Measurements from ENCODE around the gene ZNF784.
"Not testable (repeated sequence)": the region's sequence is repeated elsewhere in the genome, so short reads cannot be mapped to it uniquely, and the experiment has no call there.

Gene ZNF784

DNA sequence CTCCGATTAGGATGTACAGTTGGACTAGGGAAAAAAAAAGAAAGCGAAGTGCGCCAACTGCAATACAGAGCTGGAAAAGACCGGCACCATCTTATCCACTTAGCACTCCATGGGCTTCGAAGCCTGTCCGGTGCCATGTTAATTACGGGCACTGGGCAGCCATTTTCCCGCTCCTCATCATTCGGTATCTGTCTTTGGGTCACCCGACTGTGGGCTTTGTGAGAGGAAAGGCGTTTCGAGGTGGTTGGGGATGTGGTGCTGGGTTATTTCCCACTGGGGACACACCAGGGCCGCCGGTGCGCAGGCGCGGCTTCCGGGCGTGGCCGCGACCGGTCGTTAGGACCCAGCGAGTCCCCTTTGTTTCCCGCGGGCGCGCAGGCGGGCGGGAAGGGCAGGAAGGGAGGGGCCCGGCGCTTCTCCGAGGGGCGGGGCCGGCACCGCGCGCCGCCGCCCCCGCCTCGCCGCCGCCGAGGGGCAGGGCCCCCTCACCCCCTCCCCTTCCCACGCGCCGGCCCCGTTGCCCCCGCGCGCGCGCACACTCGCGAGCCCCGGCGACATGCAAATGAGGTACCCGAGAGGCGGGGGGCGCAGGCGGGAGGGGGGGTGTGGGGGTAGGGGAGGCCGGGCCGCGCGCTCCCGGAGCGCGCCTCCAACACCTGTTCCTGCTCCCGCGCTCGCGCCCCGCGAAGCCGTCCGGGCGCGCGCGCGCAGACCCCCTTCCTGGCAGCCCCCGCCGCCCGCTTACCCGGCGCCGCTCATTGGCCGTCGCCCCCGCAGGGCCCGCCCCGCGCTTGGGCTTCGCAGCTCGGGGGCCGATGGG is 24.3 kb downstream of the ZNF784 start, which contains the start of gene ZNF524:
ZNF524 (plus strand) TSS at position 447 of the 820 bp plus-strand sequence. CDS start 1,825 bp downstream, outside the sequence.
- peak; percentile 98 for DNase-seq

DNA sequence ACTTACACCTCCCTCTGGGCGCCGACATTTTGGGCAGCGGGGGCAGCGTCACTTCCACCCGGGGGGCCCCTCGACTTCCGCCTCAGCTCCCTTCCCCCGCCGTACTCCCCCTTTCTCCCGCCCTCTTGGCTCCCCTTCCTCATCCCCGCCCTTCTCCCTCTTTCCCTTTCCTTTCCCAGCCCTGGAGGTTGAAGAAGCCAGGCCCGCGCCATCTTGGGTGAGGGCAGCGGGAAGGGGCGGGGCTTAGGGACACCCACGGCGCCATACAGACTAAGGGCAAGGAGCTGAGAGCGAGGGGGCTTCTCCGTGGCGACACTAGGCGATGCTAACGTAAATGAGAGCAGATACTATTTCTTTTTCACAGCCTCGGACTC is 24.9 kb downstream of the ZNF784 start, which contains the start of gene FIZ1:
FIZ1 (minus strand) TSS at position 50 of the 374 bp plus-strand sequence. CDS start 1,652 bp downstream, outside the sequence.
- DNase-seq, result peak; percentile 99

DNA sequence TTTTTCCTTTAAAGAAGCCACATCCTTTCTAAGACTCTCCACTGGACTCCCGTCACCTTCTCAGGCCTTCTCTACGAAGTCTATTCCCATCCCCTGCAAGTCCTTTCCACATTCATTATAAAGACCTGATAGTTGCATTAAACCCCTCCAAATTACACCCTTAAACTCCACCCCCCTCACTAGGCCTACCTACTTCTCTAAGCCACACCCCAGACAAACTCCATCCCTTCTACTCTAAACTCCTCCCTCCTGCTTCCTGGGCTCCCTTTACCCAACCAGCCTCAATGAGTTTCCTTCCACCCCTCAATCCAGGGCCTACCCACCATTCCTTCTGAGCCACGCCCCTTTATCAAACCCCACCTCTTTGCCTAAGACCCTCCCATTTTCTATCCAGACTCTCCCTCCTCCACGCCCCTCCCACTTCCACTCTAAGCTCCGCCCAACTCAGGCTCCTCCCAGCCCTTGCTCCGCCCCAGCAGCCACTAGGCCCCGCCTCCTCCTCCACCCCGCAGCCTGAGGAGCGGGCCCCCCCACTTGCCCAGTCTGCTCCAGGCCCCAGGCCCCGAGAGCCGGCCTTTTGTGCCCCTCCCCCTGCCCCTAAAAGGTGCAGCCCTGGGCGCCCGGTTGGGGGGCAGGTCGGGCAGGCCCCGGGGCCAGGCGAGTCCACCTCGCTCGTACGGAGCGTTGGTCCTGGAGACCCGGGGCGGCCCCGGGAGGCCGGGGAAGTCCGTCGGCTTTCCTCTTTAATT is 25.5 kb downstream of the ZNF784 start:
- DNase-seq, result peak; percentile 98

DNA sequence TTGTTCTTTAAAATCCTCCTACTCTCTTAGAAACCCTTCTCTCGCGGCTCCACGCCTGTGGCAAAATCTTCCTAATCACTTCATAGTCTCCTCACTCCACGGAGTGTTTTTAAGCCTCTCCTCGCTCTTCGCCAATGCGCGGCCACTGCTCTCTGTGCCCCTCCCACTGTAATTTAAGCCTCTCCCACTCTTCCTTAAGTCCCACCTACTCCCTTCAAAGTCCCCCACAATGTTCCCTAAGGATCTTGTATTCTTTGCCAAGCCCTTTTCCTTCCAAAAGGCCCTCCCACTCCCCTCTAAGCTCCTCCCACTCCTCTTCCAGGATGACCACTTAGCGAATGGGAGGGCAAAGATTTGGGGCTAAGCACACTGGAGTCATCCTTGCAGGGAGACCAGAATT is 26.3 kb downstream of the ZNF784 start:
- no peak for DNase-seq

DNA sequence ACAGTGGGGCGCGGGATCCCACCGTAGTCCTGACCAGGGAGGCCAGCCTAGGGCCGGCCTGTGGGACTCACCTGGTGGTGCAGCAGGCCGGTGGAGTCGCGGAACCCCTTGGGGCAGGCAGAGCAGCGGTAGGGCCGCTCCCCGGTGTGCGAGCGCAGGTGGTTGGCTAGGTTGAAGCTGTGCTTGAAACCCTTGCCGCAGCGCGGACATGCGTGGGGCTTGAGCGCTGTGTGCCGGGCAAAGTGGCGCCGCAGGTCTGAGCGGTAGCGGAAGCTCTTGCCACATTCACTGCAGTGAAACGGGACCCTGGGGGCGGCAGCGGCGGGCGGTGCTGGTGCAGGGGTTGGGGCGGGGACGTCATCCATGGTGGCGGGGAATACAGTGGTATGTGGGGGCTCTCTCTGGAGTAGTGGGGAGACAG is 26.9 kb downstream of the ZNF784 start:
- DNase-seq, result no peak

DNA sequence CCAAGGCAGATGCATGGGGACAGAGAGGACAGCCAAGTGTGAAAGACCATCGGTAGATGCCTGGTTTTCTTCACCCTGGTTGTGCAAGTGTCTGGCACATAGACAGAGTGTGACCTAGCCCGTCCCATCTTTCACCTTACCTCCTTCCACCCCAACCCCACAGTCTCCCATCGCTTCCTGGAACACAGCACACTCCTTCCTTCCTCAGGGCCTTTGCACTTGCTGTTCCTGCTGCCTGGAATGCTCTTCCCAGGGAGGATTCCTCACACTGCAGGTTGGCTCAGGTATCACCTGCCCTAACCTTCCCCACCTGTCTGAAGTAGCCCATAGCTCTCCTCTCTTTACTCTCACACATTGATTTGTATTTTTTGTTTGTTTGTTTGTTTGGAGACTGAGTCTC is 28.1 kb downstream of the ZNF784 start:
- DNase-seq, result no peak

DNA sequence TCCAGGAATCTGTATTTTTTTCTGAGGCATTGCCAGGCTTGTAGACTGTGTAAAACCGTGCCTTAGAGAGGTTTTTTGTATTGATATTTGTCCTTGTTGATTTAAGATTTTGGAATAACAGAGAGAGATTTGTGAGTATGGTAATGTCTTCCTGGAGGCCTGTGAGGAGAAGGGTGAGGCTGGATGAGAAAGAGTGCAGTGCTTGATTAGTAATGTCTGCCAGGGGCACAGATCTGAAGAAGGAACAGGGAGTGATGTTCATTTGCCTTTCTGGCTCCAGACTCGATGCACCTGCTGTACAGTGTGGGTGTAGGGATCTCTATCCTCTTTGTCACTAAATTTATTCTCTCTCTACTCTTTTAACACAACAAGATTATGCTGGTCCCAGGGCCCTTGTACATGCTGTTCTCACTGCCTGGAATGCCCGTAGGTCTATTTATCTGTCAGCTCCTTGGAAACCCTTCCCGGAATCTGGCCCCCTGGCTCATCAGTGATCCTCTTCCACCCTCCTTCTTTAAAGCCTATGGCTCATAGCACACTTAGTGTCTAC is 29.3 kb downstream of the ZNF784 start:
- DNase-seq, result no peak

DNA sequence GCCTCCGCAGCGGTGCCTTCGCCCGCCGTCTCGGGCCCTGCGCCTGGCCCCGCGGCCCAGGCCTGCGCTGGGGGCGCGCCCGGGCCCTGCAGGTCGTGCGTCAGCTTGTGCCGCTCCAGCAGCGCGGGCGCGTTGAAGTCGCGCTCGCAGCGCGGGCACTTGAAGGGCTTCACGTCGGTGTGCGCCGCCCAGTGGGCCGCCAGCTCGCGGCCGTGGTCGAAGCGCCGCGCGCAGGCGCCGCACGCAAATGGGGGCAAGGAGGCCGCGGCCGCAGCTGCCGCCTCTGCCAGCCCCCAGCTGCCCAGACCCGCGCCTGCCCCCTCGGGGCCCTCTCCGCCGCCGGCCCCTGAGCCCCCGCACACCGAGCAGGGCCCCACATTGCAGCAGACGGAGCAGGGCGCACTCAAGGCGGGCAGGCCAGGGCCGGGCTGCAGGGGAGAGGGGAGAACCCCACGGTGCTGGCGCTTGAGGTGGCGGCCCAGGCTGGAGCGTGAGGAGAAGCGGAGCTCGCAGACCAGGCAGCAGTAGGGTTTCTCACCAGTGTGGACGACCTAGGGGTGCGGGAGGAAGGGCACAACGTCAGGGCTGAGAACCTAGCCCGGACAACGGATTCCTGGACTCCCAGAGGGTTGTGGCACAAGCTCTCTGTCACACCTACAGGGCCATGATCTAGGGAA is 31.1 kb downstream of the ZNF784 start:
- DNase-seq, result no peak

DNA sequence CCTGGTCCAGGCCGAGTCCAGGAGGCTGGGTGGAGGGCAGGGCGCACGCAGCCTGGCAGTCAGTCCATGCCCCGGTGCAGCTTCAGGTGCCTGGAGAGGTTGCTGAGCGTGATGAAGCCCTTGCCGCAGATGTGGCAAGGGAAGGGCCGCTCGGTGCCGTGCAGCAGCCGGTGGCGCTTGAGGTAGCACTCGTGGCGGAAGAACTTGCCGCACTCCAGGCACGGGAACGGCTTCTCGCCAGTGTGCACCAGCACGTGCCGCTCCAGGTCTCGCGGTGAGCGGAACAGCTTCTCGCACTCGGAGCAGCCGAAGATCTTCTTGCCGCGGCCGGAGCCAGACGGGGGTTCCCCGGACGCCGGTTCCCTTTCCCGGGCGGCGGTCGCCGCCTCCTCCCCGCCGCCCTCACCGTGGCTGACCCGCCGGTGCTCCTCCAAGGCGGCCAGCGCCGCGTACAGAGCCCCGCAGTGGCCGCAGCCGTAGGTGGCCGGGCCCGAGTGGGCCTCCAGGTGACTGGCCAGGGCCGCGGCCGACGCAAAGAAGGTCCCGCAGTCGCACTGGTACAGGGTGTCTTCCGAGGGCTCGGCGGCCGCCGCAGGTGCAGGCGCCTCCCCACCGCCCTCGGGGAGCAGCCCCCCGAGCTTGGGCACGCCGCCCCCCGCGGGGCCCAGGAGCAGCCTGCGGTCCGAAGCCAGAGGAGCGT is 31.8 kb downstream of the ZNF784 start:
- DNase-seq, result no peak

DNA sequence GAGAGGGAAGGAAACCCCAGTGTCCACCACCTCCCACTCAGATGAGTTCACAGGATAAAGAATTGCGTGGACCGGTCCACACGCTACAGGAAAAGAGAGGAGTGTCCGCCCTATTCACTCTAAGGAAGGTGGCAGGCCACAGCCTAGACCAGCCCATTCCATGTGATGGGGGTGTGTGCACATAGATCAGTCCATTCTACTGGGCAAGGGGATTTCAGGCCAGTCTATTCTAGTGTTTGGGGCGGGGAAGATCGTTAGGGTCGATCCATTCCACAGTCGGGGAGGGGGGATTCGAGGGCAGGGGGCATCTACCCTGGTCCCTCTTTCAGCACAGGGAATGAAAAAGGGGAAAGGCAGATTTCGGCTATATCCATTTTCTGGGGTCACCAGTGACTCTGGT is 32.8 kb downstream of the ZNF784 start:
- DNase-seq, result peak; percentile 46

DNA sequence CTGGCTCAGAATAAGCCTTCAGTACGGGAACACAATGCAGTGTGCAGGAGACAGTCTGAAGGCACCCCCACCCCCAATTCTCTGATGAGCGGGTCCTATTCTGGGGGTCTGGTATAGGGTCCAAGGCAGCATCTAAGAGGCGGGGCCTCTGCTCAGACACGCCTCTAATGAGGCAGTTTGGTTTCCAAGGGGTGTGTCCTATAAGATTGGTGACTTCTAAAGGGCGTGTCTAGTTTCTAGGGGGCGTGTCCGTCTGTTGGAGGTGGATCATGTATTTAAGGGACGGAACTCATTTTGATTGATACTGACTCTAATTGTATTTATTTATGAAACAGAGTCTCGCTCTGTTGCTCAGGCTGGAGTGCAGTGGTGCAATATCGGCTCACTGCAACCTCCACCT is 33.7 kb downstream of the ZNF784 start:
- DNase-seq, result peak; percentile 50

DNA sequence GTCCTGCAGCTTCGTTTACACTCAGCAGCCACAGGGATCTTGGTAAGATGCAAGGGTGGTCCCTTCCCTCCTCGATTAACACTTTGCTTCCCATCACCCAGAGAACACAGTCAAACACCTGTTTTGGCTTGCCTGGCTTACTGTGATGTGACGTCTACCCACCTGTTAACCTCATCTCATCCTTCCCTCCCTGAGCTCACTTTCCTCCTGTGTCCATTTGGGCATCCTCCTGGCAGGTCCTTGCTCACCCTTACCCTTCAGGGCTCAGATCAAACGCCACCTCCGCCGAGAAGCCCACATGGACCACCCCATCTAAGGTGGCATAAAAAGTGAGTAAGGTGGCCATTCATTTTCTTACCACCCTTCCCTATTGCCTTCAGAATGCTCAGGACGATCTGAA is 34.3 kb downstream of the ZNF784 start:
- DNase-seq, result no peak

DNA sequence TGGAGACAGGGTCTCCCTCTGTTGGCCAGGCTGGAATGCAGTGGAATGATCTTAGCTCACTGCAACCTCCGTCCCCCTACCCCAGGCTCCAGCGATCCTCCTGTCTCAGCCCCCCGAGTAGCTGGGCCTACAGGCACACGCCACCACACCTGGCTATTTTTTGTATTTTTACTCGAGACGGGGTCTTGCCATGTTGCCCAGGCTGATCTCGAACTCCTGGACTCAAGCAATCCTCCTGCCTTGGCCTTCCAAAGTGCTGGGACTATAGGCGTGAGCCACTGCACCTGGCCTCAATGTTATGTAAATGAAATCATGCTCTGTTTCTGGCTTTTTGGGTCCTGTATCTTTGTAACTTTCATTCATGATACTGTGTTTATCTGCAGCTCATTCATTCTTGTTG is 35.6 kb downstream of the ZNF784 start:
- no peak for DNase-seq

DNA sequence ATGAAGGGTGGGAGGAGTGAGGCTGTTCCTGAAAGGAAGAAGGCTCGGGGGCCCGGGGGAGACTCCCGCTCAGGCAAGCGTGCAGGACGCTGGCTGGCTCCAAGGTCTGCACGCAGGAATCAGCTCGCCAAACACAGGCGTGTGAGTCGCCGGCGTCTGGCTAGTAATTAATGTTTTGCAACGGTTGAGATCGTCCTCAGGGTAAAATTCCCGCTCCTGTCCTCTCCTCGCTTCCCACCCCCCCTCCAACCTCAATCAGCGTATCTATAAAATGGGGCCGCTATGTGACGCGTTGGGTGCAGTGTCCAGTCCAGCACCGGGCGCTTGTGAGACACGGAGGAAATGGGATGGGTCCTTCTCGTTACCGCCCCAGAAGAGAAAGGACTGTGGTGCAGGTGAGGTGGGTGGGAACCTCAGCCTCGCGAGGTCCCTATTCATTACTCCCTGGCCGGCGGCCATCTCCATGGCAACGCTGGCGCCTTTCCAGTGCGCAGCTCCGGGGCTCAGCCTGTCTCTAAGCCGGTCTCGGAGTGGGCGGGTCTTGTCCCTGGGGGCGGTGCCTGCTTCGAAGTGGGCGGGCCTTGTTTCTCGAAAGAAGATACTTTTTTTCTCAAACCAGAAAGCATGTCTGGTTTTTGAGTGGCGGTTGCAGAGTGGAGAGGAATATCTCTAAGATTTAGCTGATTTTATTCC is 37.2 kb downstream of the ZNF784 start:
- DNase-seq, result peak; percentile 99

DNA sequence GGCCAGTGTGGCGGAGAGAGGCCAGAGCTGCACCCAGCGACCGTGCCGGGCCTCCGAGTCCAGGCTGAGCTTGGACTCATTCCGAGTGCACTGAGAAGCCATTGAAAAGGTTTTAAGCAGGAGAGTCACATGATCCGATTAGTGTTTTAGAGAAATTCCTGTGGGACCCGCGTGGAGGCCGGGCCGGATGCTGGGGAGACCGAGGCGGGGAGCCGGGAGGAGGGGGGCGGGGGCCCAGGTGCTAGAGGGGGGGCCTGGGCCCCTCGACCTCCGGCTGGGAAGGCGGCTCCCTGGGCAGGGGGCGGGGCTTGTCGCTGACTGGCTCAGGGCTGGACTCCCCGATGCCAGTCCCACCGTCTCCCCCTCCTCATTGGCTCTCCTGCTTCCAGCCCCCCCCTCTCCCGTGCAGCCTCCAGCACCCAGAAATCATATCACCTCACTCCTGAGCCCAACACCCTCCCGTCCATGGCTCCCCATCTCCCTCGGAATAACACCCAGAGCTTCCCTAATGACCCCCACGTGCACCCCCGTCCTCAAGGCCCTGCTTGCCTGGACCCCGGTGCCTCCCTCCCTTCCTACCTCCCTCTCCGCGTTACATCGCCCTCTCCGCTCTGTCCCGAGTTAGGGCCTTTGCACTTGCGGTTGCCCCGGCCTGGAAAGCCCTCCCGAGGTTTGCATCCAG is 38.6 kb downstream of the ZNF784 start:
- DNase-seq, result no peak

DNA sequence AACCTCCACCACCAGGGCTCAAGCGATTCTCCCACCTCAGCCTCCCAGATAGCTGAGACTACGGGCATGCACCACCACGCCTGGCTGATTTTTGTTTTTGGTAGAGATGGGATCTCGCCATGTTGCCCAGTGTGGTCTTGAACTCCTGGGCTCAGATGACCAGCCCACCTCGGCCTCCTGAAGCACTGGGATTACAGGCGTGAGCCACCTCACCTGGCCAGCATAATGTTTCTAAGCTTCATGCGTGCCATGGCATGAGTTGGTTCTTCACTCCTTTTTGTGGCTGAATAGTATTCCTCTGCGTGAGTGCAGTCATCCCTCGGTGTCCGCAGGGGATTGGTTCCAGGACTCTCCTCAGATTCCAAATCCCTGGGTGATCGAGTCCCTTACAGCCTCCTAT is 39.5 kb downstream of the ZNF784 start:
- DNase-seq, result no peak

DNA sequence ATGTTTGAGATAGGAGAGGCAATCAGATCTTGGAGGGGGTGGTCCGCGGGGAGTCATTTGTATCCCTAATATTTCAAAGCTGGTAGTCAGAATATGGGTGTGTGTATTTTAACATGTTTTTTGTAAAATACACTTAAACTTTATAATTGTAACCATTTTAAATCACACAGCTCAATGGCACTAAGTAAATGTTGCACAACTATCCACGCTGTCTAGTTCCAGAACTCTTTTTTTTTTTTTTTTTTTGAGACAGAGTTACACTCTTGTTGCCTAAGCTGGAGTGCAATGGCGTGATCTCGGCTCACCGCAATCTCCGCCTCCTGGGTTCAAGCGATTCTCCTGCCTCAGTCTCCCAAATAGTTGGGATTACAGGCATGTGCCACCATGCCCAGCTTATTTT is 40.5 kb downstream of the ZNF784 start:
- DNase-seq, result not testable (repeated sequence)

DNA sequence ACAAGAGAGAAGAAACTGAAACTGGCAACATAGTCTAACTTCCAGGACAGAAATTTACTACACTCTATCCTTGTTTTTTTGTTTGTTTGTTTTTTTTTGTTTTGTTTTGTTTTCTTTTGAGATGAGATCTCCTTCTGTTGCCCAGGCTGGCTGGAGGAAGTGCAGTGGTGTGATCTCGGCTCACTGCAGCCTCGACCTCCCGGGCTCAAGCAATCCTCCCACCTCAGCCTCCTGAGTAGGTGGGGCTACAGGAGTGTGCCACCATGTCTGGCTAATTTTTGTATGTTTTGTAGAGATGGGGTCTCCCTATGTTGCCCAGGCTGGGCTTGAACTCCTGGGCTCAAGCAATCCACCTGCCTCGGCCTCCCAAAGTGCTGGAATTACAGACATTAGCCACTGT is 42.1 kb downstream of the ZNF784 start:
- DNase-seq, result not testable (repeated sequence)

DNA sequence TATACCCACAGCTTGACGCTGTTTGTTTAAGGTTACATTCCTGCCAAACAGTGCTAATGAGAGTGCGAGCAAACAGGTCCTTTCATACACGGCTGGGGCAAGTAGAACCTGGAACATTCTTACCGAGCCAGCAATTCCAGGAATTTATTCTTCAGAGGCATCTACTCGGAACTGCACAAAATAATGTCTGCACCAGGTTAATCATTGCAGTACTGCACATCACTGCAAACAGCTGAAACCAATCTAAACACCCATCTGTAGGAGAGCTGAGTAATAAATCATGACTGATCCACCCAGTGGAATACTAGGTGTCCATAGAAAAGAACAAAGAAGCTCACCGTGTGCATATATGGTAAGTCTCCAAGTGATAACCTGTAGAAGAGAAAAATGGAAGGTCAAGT is 42.5 kb downstream of the ZNF784 start:
- no peak for DNase-seq

DNA sequence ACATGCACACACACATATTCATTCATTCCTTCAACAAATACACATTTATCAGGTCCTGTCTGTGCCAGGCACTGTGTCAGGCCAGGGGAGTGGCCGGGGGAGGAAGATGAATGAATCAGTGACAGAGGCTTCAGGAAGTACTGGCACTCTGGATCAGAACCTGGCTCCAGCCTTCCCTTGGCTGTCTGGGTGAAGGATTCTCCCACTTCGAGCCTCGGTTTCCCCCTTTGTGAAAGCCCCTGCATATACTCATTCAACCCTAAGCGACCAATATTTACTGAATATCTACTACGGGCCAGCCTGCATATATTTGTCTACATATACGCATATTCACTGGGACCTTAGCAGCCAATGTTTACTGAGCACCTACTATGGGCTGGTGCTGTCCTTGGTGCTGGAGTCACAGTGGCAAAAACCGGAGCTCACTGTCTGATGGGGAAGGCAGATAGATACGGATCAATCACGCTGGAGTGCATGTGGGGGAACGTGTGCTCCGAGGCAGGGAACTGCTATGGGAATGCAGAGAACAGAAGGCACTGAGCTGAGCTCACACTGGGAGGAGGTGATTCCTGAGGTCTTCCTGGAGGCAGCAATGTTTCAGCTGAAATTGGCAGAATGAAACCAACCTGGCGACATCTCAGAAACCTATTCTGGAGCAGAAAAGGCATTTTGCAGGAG is 43.1 kb downstream of the ZNF784 start:
- peak; percentile 57 for DNase-seq
